Transverse colon (tissue), 4 donors: Measurements from ENCODE around the gene ADIPOR2.

ENCODE experiments used
- POLR2AphosphoS5 ChIP-seq, 3 donors: sonication (generic); formaldehyde crosslinking; IDR thresholded peaks; one replicate each; pipeline ENCODE4 v1.6.1; 2016; ENCODE audit warnings: antibody characterized with exemption in 3 of 3
- TF ChIP-seq, protein P1 (sequence below), 5 experiments: fragments of 200-600 bp in 3 of 5; fragments of 450-650 bp in 2 of 5; sonication (generic) in 3 of 5; IDR thresholded peaks; 1 replicate in 2 of 5; 2 replicates in 3 of 5; pipeline ENCODE4 v1.5.1; 2016 to 2017; ENCODE audit warnings: antibody characterized with exemption in 5 of 5, inconsistent platforms in 3 of 5, mild to moderate bottlenecking in 2 of 5, moderate library complexity in 1 of 5

DNA sequence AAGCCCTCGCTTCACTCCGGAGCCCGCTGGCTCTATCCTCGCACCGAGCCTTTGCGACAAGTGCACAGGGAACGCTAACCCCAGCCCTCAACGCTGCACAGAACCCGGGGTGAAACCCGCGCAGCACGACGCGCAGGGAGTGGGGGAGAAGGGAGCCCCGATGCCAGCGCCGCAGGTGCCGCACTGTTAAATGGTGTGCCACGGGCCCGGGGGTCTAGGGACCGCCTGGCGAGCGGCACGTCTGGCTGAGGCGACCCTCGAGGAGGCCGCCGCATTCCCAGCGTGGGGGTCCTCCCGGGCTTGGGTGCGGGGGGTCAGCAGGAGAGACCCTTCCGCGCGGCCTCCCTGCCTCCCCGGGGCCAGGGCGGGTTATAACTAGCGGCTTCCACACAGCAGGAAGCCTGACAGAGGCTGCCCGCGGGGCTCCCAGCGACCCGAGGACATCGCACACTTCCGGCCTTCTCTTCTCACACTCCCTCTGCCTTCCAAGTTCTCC, 105.7 kb downstream of the ADIPOR2 start:
- TF ChIP-seq, protein P1, sequence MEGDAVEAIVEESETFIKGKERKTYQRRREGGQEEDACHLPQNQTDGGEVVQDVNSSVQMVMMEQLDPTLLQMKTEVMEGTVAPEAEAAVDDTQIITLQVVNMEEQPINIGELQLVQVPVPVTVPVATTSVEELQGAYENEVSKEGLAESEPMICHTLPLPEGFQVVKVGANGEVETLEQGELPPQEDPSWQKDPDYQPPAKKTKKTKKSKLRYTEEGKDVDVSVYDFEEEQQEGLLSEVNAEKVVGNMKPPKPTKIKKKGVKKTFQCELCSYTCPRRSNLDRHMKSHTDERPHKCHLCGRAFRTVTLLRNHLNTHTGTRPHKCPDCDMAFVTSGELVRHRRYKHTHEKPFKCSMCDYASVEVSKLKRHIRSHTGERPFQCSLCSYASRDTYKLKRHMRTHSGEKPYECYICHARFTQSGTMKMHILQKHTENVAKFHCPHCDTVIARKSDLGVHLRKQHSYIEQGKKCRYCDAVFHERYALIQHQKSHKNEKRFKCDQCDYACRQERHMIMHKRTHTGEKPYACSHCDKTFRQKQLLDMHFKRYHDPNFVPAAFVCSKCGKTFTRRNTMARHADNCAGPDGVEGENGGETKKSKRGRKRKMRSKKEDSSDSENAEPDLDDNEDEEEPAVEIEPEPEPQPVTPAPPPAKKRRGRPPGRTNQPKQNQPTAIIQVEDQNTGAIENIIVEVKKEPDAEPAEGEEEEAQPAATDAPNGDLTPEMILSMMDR (IDR thresholded peaks at IDR 0.05), result no peak
- TF ChIP-seq POLR2AphosphoS5 (IDR thresholded peaks at IDR 0.05), result no peak
